ENCODE data around the gene ZC3H7B.

- TF ChIP-seq, protein P1, sequence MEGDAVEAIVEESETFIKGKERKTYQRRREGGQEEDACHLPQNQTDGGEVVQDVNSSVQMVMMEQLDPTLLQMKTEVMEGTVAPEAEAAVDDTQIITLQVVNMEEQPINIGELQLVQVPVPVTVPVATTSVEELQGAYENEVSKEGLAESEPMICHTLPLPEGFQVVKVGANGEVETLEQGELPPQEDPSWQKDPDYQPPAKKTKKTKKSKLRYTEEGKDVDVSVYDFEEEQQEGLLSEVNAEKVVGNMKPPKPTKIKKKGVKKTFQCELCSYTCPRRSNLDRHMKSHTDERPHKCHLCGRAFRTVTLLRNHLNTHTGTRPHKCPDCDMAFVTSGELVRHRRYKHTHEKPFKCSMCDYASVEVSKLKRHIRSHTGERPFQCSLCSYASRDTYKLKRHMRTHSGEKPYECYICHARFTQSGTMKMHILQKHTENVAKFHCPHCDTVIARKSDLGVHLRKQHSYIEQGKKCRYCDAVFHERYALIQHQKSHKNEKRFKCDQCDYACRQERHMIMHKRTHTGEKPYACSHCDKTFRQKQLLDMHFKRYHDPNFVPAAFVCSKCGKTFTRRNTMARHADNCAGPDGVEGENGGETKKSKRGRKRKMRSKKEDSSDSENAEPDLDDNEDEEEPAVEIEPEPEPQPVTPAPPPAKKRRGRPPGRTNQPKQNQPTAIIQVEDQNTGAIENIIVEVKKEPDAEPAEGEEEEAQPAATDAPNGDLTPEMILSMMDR (IDR thresholded peaks at IDR 0.05; ENCODE audit: low read length) = no peak
- no peak for TF ChIP-seq EZH2 (IDR thresholded peaks at IDR 0.05; ENCODE audit: borderline replicate concordance, low read length)
Measured at GRCh38 chr22:41369837-41370236, 68.5 kb downstream of the ZC3H7B start.

Data from OCI-LY1 (cell line).